Measurements from ENCODE around the gene DZIP3. TPM values are rescaled to one million over a fixed set of nuclear protein-coding genes. Genes with fewer than 3 reads are reported as not detected.
"Not testable (repeated sequence)": the region's sequence is repeated elsewhere in the genome, so short reads cannot be mapped to it uniquely, and the experiment has no call there.

Gene DZIP3
- total RNA-seq, 4 donors from 2014 or later = 2.0 to 4.5 (median 2.8) TPM

- no peak overlapping the region for H3K4me3 ChIP-seq (ENCODE audit: low read depth, poor library complexity, severe bottlenecking)
- intact Hi-C loops (cut with DNase I; ENCODE audit: low total_unique reads) = no loop called here
- no peak for DNase-seq (ENCODE audit: low spot score in 2 of 2)
- no peak for TF ChIP-seq CTCF (IDR thresholded peaks at IDR 0.05)
- no peak for TF ChIP-seq POLR2A (IDR thresholded peaks at IDR 0.05)
Observed at GRCh38 chr3:108669208-108669607, 79.7 kb downstream of the DZIP3 start.

GRCh38 chr3:108672701-108673100 lies 83.2 kb downstream of the DZIP3 start:
- TF ChIP-seq POLR2A (IDR thresholded peaks at IDR 0.05) = no peak
- no peak for TF ChIP-seq CTCF (IDR thresholded peaks at IDR 0.05)
- no peak overlapping the region for H3K4me3 ChIP-seq (ENCODE audit: low read depth, poor library complexity, severe bottlenecking)
- intact Hi-C loops (cut with DNase I; ENCODE audit: low total_unique reads) = loop anchor here (10.0 kb wide), 1 partner anchor 232 kb away; no protein-coding TSS in a partner anchor
- no peak for DNase-seq (ENCODE audit: low spot score in 2 of 2)

- no peak overlapping the region for H3K4me3 ChIP-seq (ENCODE audit: low read depth, poor library complexity, severe bottlenecking)
- intact Hi-C loops (cut with DNase I; ENCODE audit: low total_unique reads) = loop anchor here (10.0 kb wide), 1 partner anchor 231 kb away; no protein-coding TSS in a partner anchor
- no peak for DNase-seq (ENCODE audit: low spot score in 2 of 2)
- TF ChIP-seq CTCF (IDR thresholded peaks at IDR 0.05) (no peak), POLR2A (IDR thresholded peaks at IDR 0.05) (no peak)
- WGBS, 2 donors = 84 to 85% methylated on average over 3 of the region's 3 CpGs
Observed at GRCh38 chr3:108673988-108674661, 84.6 kb downstream of the DZIP3 start.

GRCh38 chr3:108677811-108678210 lies 88.3 kb downstream of the DZIP3 start:
- no peak overlapping the region for H3K4me3 ChIP-seq (ENCODE audit: low read depth, poor library complexity, severe bottlenecking)
- intact Hi-C loops (cut with DNase I; ENCODE audit: low total_unique reads) = loop anchor here (10.0 kb wide), 1 partner anchor 227 kb away; no protein-coding TSS in a partner anchor
- no peak for DNase-seq (ENCODE audit: low spot score in 2 of 2)
- WGBS, 2 donors = 92 to 100% methylated on average over 1 of the region's 1 CpG
- TF ChIP-seq POLR2A (IDR thresholded peaks at IDR 0.05) (no peak), CTCF (IDR thresholded peaks at IDR 0.05) (no peak)

- WGBS, 2 donors = 86 to 88% methylated on average over 2 of the region's 2 CpGs
- intact Hi-C loops (cut with DNase I; ENCODE audit: low total_unique reads); DNase-seq (ENCODE audit: low spot score in 2 of 2); H3K4me3 ChIP-seq (ENCODE audit: low read depth, poor library complexity, severe bottlenecking): not testable (repeated sequence)
Observed at GRCh38 chr3:108692286-108692685, 102.8 kb downstream of the DZIP3 start.

- DNase-seq (ENCODE audit: low spot score in 2 of 2) = no peak
- intact Hi-C loops (cut with DNase I; ENCODE audit: low total_unique reads) = no loop called here
- TF ChIP-seq POLR2A (IDR thresholded peaks at IDR 0.05) (no peak), CTCF (IDR thresholded peaks at IDR 0.05) (no peak)
- 80 to 92% methylated on average over 1 of the region's 1 CpG for WGBS, 2 donors
- no peak overlapping the region for H3K4me3 ChIP-seq (ENCODE audit: low read depth, poor library complexity, severe bottlenecking)
Observed at GRCh38 chr3:108698461-108698860, 108.9 kb downstream of the DZIP3 start.

All from lower leg skin (tissue), 4 donors.